Uterus (tissue), 2 donors: Measurements from ENCODE around the gene SLC44A5.

Experiments
- POLR2A ChIP-seq, 2 donors: fragments of 450-650 bp; IDR thresholded peaks; one replicate each; pipeline ENCODE4 v1.6.1; 2016; ENCODE audit warnings: antibody characterized with exemption in 2 of 2, mild to moderate bottlenecking in 1 of 2, moderate library complexity in 1 of 2
- TF ChIP-seq, protein P1 (sequence below), 4 experiments: fragments of 200-600 bp in 2 of 4; fragments of 450-650 bp in 2 of 4; sonication (generic) in 2 of 4; IDR thresholded peaks; one replicate each; pipeline ENCODE4 v1.5.1; 2016 to 2019; ENCODE audit warnings: antibody characterized with exemption in 4 of 4, mild to moderate bottlenecking in 2 of 4, moderate library complexity in 1 of 4

GRCh38 chr1:75275631-75276030 is 335.3 kb downstream of the SLC44A5 start:
- TF ChIP-seq, protein P1, sequence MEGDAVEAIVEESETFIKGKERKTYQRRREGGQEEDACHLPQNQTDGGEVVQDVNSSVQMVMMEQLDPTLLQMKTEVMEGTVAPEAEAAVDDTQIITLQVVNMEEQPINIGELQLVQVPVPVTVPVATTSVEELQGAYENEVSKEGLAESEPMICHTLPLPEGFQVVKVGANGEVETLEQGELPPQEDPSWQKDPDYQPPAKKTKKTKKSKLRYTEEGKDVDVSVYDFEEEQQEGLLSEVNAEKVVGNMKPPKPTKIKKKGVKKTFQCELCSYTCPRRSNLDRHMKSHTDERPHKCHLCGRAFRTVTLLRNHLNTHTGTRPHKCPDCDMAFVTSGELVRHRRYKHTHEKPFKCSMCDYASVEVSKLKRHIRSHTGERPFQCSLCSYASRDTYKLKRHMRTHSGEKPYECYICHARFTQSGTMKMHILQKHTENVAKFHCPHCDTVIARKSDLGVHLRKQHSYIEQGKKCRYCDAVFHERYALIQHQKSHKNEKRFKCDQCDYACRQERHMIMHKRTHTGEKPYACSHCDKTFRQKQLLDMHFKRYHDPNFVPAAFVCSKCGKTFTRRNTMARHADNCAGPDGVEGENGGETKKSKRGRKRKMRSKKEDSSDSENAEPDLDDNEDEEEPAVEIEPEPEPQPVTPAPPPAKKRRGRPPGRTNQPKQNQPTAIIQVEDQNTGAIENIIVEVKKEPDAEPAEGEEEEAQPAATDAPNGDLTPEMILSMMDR (IDR thresholded peaks at IDR 0.05): no peak
- TF ChIP-seq POLR2A (IDR thresholded peaks at IDR 0.05): no peak
